OCI-LY1 (cell line): ENCODE measurements around the gene COL26A1.

ENCODE experiments used
- CTCF ChIP-seq: fragments of 200-600 bp; sonication (generic), shearing (Covaris generic); IDR thresholded peaks from 2 replicates; pipeline ENCODE4 v1.5.1; 2017; ENCODE audit warnings: mild to moderate bottlenecking, antibody characterized with exemption, low read length, moderate library complexity, mixed read lengths
- EZH2 ChIP-seq: fragments of 200-600 bp; sonication (generic), shearing (Covaris generic); IDR thresholded peaks from 2 replicates; pipeline ENCODE4 v1.8.0; 2017; ENCODE audit warnings: borderline replicate concordance, mixed run types, mild to moderate bottlenecking, antibody characterized with exemption, low read length, moderate library complexity, mixed read lengths

GRCh38 chr7:101393865-101394264 lies 31.2 kb downstream of the COL26A1 start:
- no peak for TF ChIP-seq CTCF
- no peak for TF ChIP-seq EZH2
